PC-3 (cell line): Measurements from ENCODE around the gene TBC1D16. TPM values are rescaled to one million over a fixed set of nuclear protein-coding genes. Genes with fewer than 3 reads are reported as not detected.

Experiments
- ATAC-seq: fragments of 200-7000 bp; cut with Tn5 transposase; 2 replicates; pipeline ENCODE4 v1.9.1; 2020; ENCODE audit warnings: mild to moderate bottlenecking, moderate library complexity
- BruUV-seq: library from RNA; stranded (reverse); fragments of 400-500 nt; replicated peaks from 2 replicates; lab custom pipeline; 2021; lab: Mats Ljungman, UMichigan
- CTCF ChIA-PET: fragments of 300-600 bp; sonication (Branson Sonifier 250); formaldehyde crosslinking; loops from one replicate; lab custom pipeline; 2022; ENCODE audit warnings: antibody characterized with exemption; lab: Charles Lee
- POLR2A ChIA-PET: fragments of 300-600 bp; sonication (Branson Sonifier 250); formaldehyde crosslinking; loops from one replicate; lab custom pipeline; 2022; ENCODE audit warnings: antibody characterized with exemption; ENCODE audit not compliant: unreplicated experiment; lab: Charles Lee
- DNase-seq: peaks from one replicate; pipeline ENCODE4 v3.0.0-alpha.2; 2015
- H2AFZ ChIP-seq: fragments of 300-600 bp; sonication (generic); 2 replicates; pipeline ENCODE4 v1.6.0; 2016; ENCODE audit warnings: antibody characterized with exemption, low read length
- H3F3A ChIP-seq: fragments of 300-600 bp; sonication (generic); one replicate; pipeline ENCODE4 v1.6.0; 2017; ENCODE audit warnings: antibody characterized with exemption, low read length, control low read depth, mild to moderate bottlenecking; ENCODE audit not compliant: unreplicated experiment
- H3K27ac ChIP-seq: fragments of 300-600 bp; sonication (generic); 2 replicates; pipeline ENCODE4 v1.5.1; 2016; ENCODE audit warnings: mild to moderate bottlenecking, low read length
- H3K27me3 ChIP-seq: fragments of 300-600 bp; sonication (generic); 2 replicates; pipeline ENCODE4 v1.6.1; 2016; ENCODE audit warnings: low read length, mixed read lengths
- H3K36me3 ChIP-seq: fragments of 300-600 bp; sonication (generic); 2 replicates; pipeline ENCODE4 v1.6.1; 2016; ENCODE audit warnings: low read depth, mixed run types, low read length, mixed read lengths
- H3K4me1 ChIP-seq: fragments of 300-600 bp; sonication (generic); 2 replicates; pipeline ENCODE4 v1.5.1; 2016; ENCODE audit warnings: low read length; ENCODE audit not compliant: insufficient read depth
- H3K4me2 ChIP-seq: fragments of 300-600 bp; sonication (generic); 2 replicates; pipeline ENCODE4 v1.6.0; 2016; ENCODE audit warnings: low read length
- H3K4me3 ChIP-seq: fragments of 300-600 bp; sonication (generic); 2 replicates; pipeline ENCODE4 v1.5.1; 2016; ENCODE audit warnings: mild to moderate bottlenecking, low read length, mixed read lengths
- H3K79me2 ChIP-seq: fragments of 300-600 bp; sonication (generic); 2 replicates; pipeline ENCODE4 v1.6.1; 2017; ENCODE audit warnings: low read length, mixed read lengths
- H3K9ac ChIP-seq: fragments of 300-600 bp; sonication (generic); 2 replicates; pipeline ENCODE4 v1.6.0; 2016; ENCODE audit warnings: mild to moderate bottlenecking, low read length
- H3K9me2 ChIP-seq: fragments of 300-600 bp; sonication (generic); replicated peaks from 2 replicates; pipeline ENCODE4 v1.6.1; 2016; ENCODE audit warnings: mixed run types, low read length, mixed read lengths
- H3K9me3 ChIP-seq: fragments of 300-600 bp; sonication (generic); 2 replicates; pipeline ENCODE4 v1.6.1; 2016; ENCODE audit warnings: low read length, mixed read lengths
- H4K20me1 ChIP-seq: fragments of 300-600 bp; sonication (generic); 2 replicates; pipeline ENCODE4 v1.6.1; 2016; ENCODE audit warnings: low read length, mixed read lengths
- CTCF ChIP-seq: fragments of 300-600 bp; sonication (generic); conservative IDR thresholded peaks from 2 replicates; pipeline ENCODE4 v1.5.1; 2017; ENCODE audit warnings: antibody characterized with exemption, low read depth, mild to moderate bottlenecking, low read length
- EZH2 ChIP-seq: fragments of 300-600 bp; sonication (generic); IDR thresholded peaks from one replicate; pipeline ENCODE4 v1.6.1; 2017; ENCODE audit warnings: antibody characterized with exemption, mild to moderate bottlenecking, low read length; ENCODE audit not compliant: unreplicated experiment
- EZH2phosphoT487 ChIP-seq: fragments of 300-600 bp; sonication (generic); IDR thresholded peaks from 2 replicates; pipeline ENCODE4 v1.6.1; 2018; ENCODE audit warnings: mild to moderate bottlenecking, antibody characterized with exemption, low read length, borderline replicate concordance
- intact Hi-C: fragments of 100-400 bp; cut with micrococcal nuclease; formaldehyde crosslinking; loops from 2 replicates; pipeline ENCODE4 v1.9.0; 2023
- total RNA-seq: library from RNA; depleted of rRNA; stranded (reverse); fragments of >200 nt; gene quantifications from 2 replicates; pipeline ENCODE4 v1.2.3, GENCODE V29; 2014

The TBC1D16 gene
- total RNA-seq, 1 experiment from 2014 or later, result 23.7 TPM

- Histone ChIP-seq H3K27me3 (no peaks in the 10 kb centered on the region), H2AFZ (no peak overlapping the region), H3K9me3 (no peaks in the 10 kb centered on the region), H4K20me1 (peaks cover 5% of the 10 kb centered on the region; the same call in 1 of the 2 replicates), H3K4me3 (no peak overlapping the region), H3K4me2 (no peak overlapping the region), H3K9ac (no peak overlapping the region), H3K36me3 (no peaks in the 10 kb centered on the region), H3K9me2 (no peaks in the 10 kb centered on the region), H3K4me1 (peaks cover 39% of the 10 kb centered on the region), H3F3A (no peaks in the 10 kb centered on the region), H3K79me2 (peaks cover 56% of the 10 kb centered on the region), H3K27ac (no peak overlapping the region)
- TF ChIP-seq EZH2, result no peak
- TF ChIP-seq EZH2phosphoT487, result no peak
- POLR2A ChIA-PET, result interaction anchor here (0.7 kb wide), 2 partner anchors 13 to 226 kb away, joined by 5 to 24 read pairs; no protein-coding TSS in a partner anchor
- ATAC-seq (no peak), DNase-seq (no peak)
- intact Hi-C loops, result no loop called here
- BruUV-seq, result no TSS peak
- CTCF ChIA-PET, result interaction anchor here (0.6 kb wide), 1 partner anchor 110 kb away, joined by 3 read pairs; no protein-coding TSS in a partner anchor
Observed at GRCh38 chr17:80033840-80034239, 1.8 kb downstream of the TBC1D16 start.

GRCh38 chr17:80032614-80033171 lies 3.0 kb downstream of the TBC1D16 start:
- ATAC-seq (no peak), DNase-seq (no peak)
- Histone ChIP-seq H3K4me1 (peaks cover 49% of the 10 kb centered on the region), H3K9ac (no peak overlapping the region), H3K4me2 (no peak overlapping the region), H3F3A (no peaks in the 10 kb centered on the region), H3K27me3 (no peaks in the 10 kb centered on the region), H3K36me3 (no peaks in the 10 kb centered on the region; the same call in 1 of the 2 replicates), H4K20me1 (peaks cover 5% of the 10 kb centered on the region; the same call in 1 of the 2 replicates), H2AFZ (no peak overlapping the region), H3K9me3 (no peaks in the 10 kb centered on the region), H3K9me2 (no peaks in the 10 kb centered on the region), H3K79me2 (peaks cover 68% of the 10 kb centered on the region), H3K27ac (no peak overlapping the region), H3K4me3 (no peak overlapping the region)
- TF ChIP-seq EZH2phosphoT487 (no peak), CTCF (no peak), EZH2 (no peak)
- CTCF ChIA-PET, result no interaction called here
- BruUV-seq, result no TSS peak
- intact Hi-C loops, result no loop called here
- POLR2A ChIA-PET, result no interaction called here

- ATAC-seq, result no peak
- BruUV-seq, result no TSS peak
- Histone ChIP-seq H3F3A (no peaks in the 10 kb centered on the region), H4K20me1 (peaks cover 5% of the 10 kb centered on the region; the same call in 1 of the 2 replicates), H3K9me3 (no peaks in the 10 kb centered on the region), H3K27ac (no peak overlapping the region), H3K27me3 (no peaks in the 10 kb centered on the region), H3K9ac (no peak overlapping the region), H3K4me2 (no peak overlapping the region), H3K36me3 (no peaks in the 10 kb centered on the region; the same call in 1 of the 2 replicates), H3K79me2 (peaks cover 72% of the 10 kb centered on the region), H2AFZ (no peak overlapping the region), H3K9me2 (no peaks in the 10 kb centered on the region), H3K4me1 (peaks cover 44% of the 10 kb centered on the region), H3K4me3 (no peak overlapping the region)
- ChIA-PET POLR2A (no interaction called here), CTCF (no interaction called here)
- no peak for TF ChIP-seq EZH2
- no peak for TF ChIP-seq EZH2phosphoT487
- no peak for TF ChIP-seq CTCF
- DNase-seq, result no peak
- intact Hi-C loops, result no loop called here
Observed at GRCh38 chr17:80031691-80032430, 3.8 kb downstream of the TBC1D16 start.
